ENCODE measurements around the gene CCT5. TPM values are rescaled to one million over a fixed set of nuclear protein-coding genes. Genes with fewer than 3 reads are reported as not detected.

CCT5 gene
- total and polyA plus RNA-seq, 2 donors from 2014 or later = 130 to 136 TPM

DNA sequence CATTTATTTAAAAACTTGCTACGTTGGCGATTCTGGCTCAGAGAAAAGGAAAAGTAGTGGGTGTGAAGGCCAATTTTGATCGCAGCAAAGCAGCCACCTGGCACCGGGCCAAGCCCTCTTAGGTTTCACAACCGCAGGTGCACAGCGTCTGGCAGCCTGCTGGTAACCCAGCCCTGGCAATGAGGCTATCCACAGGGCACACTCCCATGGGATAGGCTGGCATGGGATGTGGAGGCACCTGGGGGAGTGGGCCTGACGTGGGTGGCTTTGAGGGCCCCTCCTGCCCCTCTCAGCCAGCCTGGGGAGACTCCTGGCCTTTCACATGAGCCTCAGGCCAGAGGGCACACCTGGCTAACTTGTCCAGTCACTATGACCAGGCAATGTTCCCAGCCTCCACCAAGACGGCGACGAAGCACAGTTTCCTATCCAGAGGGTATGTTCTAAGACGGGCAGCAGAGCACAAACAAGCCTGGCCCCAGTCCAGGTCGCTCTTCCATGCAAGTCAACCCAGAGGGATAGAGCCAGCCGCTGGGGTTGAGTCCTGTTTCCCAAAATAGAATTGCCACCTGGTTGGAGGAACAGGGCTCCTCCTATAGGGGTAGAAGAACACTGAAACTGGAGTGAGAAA, 38.6 kb downstream of the CCT5 start:
- intact Hi-C loops (cut with DNase I) = loop anchor here (10.0 kb wide), 2 partner anchors 136 to 336 kb away; no protein-coding TSS in a partner anchor
- DNase-seq = peak; percentile 77 to 96 (median 84)

DNA sequence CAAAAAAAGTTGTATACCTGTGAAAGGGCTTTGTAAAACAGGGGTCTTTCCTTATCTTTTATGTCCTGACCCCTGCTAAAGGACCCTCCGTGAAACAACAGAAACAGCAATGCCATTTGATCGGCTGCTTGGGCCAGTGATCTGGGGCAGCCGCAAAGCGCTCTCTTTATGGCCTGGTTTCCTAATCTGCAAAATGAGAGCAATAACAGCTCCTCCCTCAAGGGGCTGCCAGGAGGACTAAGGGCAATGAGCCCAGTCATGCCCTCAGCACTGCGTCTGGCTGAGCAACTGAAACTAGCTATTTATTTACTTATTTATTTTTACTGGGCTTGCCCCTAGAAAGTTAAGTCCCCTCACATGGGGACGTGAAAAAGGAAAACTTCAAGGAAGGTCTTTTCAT, 39.3 kb downstream of the CCT5 start:
- DNase-seq (peak in 1 of 5 donors; percentile 34), FAIRE-seq (no peak)
- Histone ChIP-seq H3K27me3 (ENCODE audit: control insufficient read depth, insufficient read depth, low read length) (no peaks in the 10 kb centered on the region), H3K36me3 (ENCODE audit: control insufficient read depth in 2 of 3, insufficient read depth in 3 of 3, low read length in 3 of 3) (peaks cover 0 to 14% (median 11%) of the 10 kb centered on the region in 3 donors), H3K9me3 (ENCODE audit: control insufficient read depth in 2 of 3, insufficient read depth in 1 of 3, low read length in 3 of 3) (no peaks in the 10 kb centered on the region), H3K4me3 (ENCODE audit: low read length in 3 of 3) (no peak overlapping the region), H3K9ac (ENCODE audit: low read length in 3 of 3) (peak overlapping the region in 1 of 3 donors; percentile 76), H3K27ac (ENCODE audit: low read depth in 2 of 2, low read length in 2 of 2) (peak overlapping the region; percentile 89 to 91), H3K4me1 (ENCODE audit: control insufficient read depth in 2 of 3, insufficient read depth in 2 of 3, low read depth in 1 of 3, low read length in 3 of 3) (peaks cover 0 to 29% (median 15%) of the 10 kb centered on the region in 3 donors)
- TF ChIP-seq, protein P1, sequence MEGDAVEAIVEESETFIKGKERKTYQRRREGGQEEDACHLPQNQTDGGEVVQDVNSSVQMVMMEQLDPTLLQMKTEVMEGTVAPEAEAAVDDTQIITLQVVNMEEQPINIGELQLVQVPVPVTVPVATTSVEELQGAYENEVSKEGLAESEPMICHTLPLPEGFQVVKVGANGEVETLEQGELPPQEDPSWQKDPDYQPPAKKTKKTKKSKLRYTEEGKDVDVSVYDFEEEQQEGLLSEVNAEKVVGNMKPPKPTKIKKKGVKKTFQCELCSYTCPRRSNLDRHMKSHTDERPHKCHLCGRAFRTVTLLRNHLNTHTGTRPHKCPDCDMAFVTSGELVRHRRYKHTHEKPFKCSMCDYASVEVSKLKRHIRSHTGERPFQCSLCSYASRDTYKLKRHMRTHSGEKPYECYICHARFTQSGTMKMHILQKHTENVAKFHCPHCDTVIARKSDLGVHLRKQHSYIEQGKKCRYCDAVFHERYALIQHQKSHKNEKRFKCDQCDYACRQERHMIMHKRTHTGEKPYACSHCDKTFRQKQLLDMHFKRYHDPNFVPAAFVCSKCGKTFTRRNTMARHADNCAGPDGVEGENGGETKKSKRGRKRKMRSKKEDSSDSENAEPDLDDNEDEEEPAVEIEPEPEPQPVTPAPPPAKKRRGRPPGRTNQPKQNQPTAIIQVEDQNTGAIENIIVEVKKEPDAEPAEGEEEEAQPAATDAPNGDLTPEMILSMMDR (IDR thresholded peaks at IDR 0.05; ENCODE audit: borderline replicate concordance, extremely low read depth, insufficient read depth) = peak; percentile 12
- intact Hi-C loops (cut with DNase I) = loop anchor here (10.0 kb wide), 2 partner anchors 135 to 335 kb away; no protein-coding TSS in a partner anchor

More for the DNA sequence above, 38.6 kb downstream of the CCT5 start:
- peaks cover 0 to 14% (median 11%) of the 10 kb centered on the region in 3 donors for H3K36me3 ChIP-seq (ENCODE audit: control insufficient read depth in 2 of 3, insufficient read depth in 3 of 3, low read length in 3 of 3)
- H3K27me3 ChIP-seq (ENCODE audit: control insufficient read depth, insufficient read depth, low read length) = no peaks in the 10 kb centered on the region
- no peak overlapping the region for H3K4me3 ChIP-seq (ENCODE audit: low read length in 3 of 3)
- H3K4me1 ChIP-seq (ENCODE audit: control insufficient read depth in 2 of 3, insufficient read depth in 2 of 3, low read depth in 1 of 3, low read length in 3 of 3) = peaks cover 0 to 29% (median 18%) of the 10 kb centered on the region in 3 donors
- no peak for FAIRE-seq
- H3K9me3 ChIP-seq (ENCODE audit: control insufficient read depth in 2 of 3, insufficient read depth in 1 of 3, low read length in 3 of 3) = no peaks in the 10 kb centered on the region
- TF ChIP-seq, protein P1 (IDR thresholded peaks at IDR 0.05; ENCODE audit: borderline replicate concordance, extremely low read depth, insufficient read depth) = no peak
- H3K9ac ChIP-seq (ENCODE audit: low read length in 3 of 3) = peak overlapping the region in 1 of 3 donors; percentile 76
- peak overlapping the region; percentile 89 to 91 for H3K27ac ChIP-seq (ENCODE audit: low read depth in 2 of 2, low read length in 2 of 2)

DNA sequence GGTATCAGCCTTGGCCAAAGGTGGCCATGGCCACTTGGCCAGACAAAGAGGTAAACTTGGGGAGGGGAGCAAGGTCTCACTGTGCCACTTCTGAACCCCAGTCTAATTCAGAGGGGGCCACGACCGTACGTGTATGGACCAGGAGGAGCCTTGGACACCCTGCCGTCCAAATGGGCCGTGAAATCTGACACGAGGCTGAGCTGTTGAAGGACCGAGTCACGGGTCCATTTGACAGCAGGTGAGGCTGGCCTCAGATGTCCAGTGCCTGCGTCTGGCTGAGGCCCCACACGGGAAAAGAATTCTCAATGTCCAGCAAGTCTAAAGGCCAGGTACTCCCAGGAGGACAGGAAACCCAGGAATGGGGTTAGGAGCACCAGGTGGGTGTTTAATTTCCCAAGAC, 39.9 kb downstream of the CCT5 start:
- Histone ChIP-seq H3K4me1 (ENCODE audit: control insufficient read depth in 2 of 3, insufficient read depth in 2 of 3, low read depth in 1 of 3, low read length in 3 of 3) (peaks cover 0 to 29% (median 18%) of the 10 kb centered on the region in 3 donors), H3K9me3 (ENCODE audit: control insufficient read depth in 2 of 3, insufficient read depth in 1 of 3, low read length in 3 of 3) (no peaks in the 10 kb centered on the region), H3K9ac (ENCODE audit: low read length in 3 of 3) (peak overlapping the region in 1 of 3 donors; percentile 76), H3K36me3 (ENCODE audit: control insufficient read depth in 2 of 3, insufficient read depth in 3 of 3, low read length in 3 of 3) (peaks cover 0 to 14% (median 11%) of the 10 kb centered on the region in 3 donors), H3K27ac (ENCODE audit: low read depth in 2 of 2, low read length in 2 of 2) (peak overlapping the region; percentile 89 to 91), H3K27me3 (ENCODE audit: control insufficient read depth, insufficient read depth, low read length) (no peaks in the 10 kb centered on the region), H3K4me3 (ENCODE audit: low read length in 3 of 3) (no peak overlapping the region)
- TF ChIP-seq, protein P1 (IDR thresholded peaks at IDR 0.05; ENCODE audit: borderline replicate concordance, extremely low read depth, insufficient read depth) = no peak
- FAIRE-seq (no peak), DNase-seq (no peak)
- intact Hi-C loops (cut with DNase I) = loop anchor here (10.0 kb wide), 2 partner anchors 135 to 335 kb away; no protein-coding TSS in a partner anchor
